Endodermal cell (in vitro differentiated cells): ENCODE data around the gene FGF12. TPM values are rescaled to one million over a fixed set of nuclear protein-coding genes. Genes with fewer than 3 reads are reported as not detected.

Experiments
- DNase-seq: peaks from one replicate; pipeline ENCODE4 v3.0.0-alpha.2; 2017
- H3K27ac ChIP-seq: 2 replicates; pipeline ENCODE4 v1.5.1; 2013; ENCODE audit warnings: mild to moderate bottlenecking, low read depth, low read length, moderate library complexity
- H3K27me3 ChIP-seq: 2 replicates; pipeline ENCODE4 v1.6.1; 2013; ENCODE audit warnings: mild to moderate bottlenecking, low read length, moderate library complexity; ENCODE audit not compliant: insufficient read depth, control insufficient read depth, poor library complexity, severe bottlenecking
- H3K36me3 ChIP-seq: 2 replicates; pipeline ENCODE4 v1.7.0; 2013; ENCODE audit warnings: mild to moderate bottlenecking, low read length, moderate library complexity; ENCODE audit not compliant: control insufficient read depth, insufficient read depth
- H3K4me1 ChIP-seq: one replicate; pipeline ENCODE4 v1.7.0; 2013; ENCODE audit warnings: low read length; ENCODE audit not compliant: control insufficient read depth, insufficient read depth
- H3K4me3 ChIP-seq: 2 replicates; pipeline ENCODE4 v1.5.1; 2013; ENCODE audit warnings: mild to moderate bottlenecking, low read length, moderate library complexity
- H3K9ac ChIP-seq: 2 replicates; pipeline ENCODE4 v1.6.1; 2013; ENCODE audit warnings: mild to moderate bottlenecking, low read length, moderate library complexity; ENCODE audit not compliant: poor library complexity, severe bottlenecking; ENCODE audit errors: extremely low read depth
- H3K9me3 ChIP-seq: 2 replicates; pipeline ENCODE4 v1.6.1; 2013; ENCODE audit warnings: mild to moderate bottlenecking, low read length, moderate library complexity; ENCODE audit not compliant: control insufficient read depth
- H3K27ac Mint-ChIP-seq: 2 replicates; pipeline ENCODE4 v1.8.0; 2020; ENCODE audit warnings: mixed read lengths
- H3K27me3 Mint-ChIP-seq: 2 replicates; pipeline ENCODE4 v1.8.0; 2021; ENCODE audit warnings: mild to moderate bottlenecking, mixed read lengths; ENCODE audit not compliant: insufficient read depth
- H3K36me3 Mint-ChIP-seq: 2 replicates; pipeline ENCODE4 v1.8.0; 2020; ENCODE audit warnings: low read depth, mixed read lengths
- H3K4me1 Mint-ChIP-seq: 2 replicates; pipeline ENCODE4 v1.8.0; 2020; ENCODE audit warnings: mixed read lengths
- H3K4me3 Mint-ChIP-seq: 2 replicates; pipeline ENCODE4 v1.8.0; 2020; ENCODE audit warnings: mild to moderate bottlenecking, moderate library complexity, mixed read lengths
- H3K9me3 Mint-ChIP-seq: 2 replicates; pipeline ENCODE4 v1.8.0; 2020; ENCODE audit warnings: mild to moderate bottlenecking, mixed read lengths
- WGBS, 2 experiments: methylation state at CpG; one replicate each; pipeline versions ENCODE4 v1.1.5 to v1.1.7; 2013; ENCODE audit warnings: missing lambda C conversion rate in 2 of 2, mixed read lengths in 1 of 2; ENCODE audit not compliant: insufficient coverage in 1 of 2, insufficient read length in 1 of 2; 5-methylcytosine and 5-hydroxymethylcytosine counted together
- total RNA-seq, 2 donors: library from RNA; stranded (reverse); fragmentation: NEBNext Ultra II Directional in 1 of 2; extraction: Animal tissue kit (Norgen Biotek cat#: 25700) in 1 of 2; gene quantifications; 2 replicates in 1 of 2; 3 replicates in 1 of 2; pipeline ENCODE4 v1.2.1, GENCODE V29; 2021
- TF ChIP-seq, protein P1 (sequence below): fragments of 200-600 bp; sonication (generic); conservative IDR thresholded peaks from 2 replicates; pipeline ENCODE4 v1.5.0; 2021; ENCODE audit warnings: antibody characterized with exemption, mild to moderate bottlenecking

FGF12 gene
- total RNA-seq, 2 donors from 2014 or later = 22.9 to 25.2 TPM

DNA sequence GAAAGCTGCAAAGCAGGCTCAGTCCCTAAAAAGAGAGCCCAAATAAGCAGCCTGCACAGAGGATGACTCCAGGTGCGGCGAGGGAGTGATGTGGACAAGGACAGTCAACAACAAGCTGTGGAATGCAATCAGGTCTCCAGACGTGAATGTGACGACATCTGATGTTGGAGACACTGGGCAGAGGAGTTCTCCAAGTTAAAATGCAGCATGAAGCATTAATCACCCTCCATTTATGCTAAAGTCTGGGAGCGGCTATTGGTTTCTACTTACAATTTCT is 316.7 kb downstream of the FGF12 start:
- TF ChIP-seq, protein P1, sequence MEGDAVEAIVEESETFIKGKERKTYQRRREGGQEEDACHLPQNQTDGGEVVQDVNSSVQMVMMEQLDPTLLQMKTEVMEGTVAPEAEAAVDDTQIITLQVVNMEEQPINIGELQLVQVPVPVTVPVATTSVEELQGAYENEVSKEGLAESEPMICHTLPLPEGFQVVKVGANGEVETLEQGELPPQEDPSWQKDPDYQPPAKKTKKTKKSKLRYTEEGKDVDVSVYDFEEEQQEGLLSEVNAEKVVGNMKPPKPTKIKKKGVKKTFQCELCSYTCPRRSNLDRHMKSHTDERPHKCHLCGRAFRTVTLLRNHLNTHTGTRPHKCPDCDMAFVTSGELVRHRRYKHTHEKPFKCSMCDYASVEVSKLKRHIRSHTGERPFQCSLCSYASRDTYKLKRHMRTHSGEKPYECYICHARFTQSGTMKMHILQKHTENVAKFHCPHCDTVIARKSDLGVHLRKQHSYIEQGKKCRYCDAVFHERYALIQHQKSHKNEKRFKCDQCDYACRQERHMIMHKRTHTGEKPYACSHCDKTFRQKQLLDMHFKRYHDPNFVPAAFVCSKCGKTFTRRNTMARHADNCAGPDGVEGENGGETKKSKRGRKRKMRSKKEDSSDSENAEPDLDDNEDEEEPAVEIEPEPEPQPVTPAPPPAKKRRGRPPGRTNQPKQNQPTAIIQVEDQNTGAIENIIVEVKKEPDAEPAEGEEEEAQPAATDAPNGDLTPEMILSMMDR = no peak
- WGBS, 2 experiments = 88 to 95% methylated on average over 4 to 5 of the region's 5 CpGs
- H3K4me1 Mint-ChIP-seq = peaks cover 44% of the 10 kb centered on the region
- peaks cover 42% of the 10 kb centered on the region for H3K27me3 Mint-ChIP-seq
- no peak overlapping the region for H3K27ac Mint-ChIP-seq
- H3K36me3 Mint-ChIP-seq = peaks cover 2% of the 10 kb centered on the region
- Histone ChIP-seq H3K4me1 (peaks cover 7% of the 10 kb centered on the region), H3K9ac (no peak overlapping the region), H3K36me3 (no peaks in the 10 kb centered on the region), H3K27ac (no peak overlapping the region), H3K27me3 (peaks cover 36% of the 10 kb centered on the region), H3K4me3 (peak overlapping the region; percentile 91), H3K9me3 (no peaks in the 10 kb centered on the region)
- DNase-seq = no peak
- H3K4me3 Mint-ChIP-seq = peak overlapping the region; percentile 84
- H3K9me3 Mint-ChIP-seq = no peaks in the 10 kb centered on the region

DNA sequence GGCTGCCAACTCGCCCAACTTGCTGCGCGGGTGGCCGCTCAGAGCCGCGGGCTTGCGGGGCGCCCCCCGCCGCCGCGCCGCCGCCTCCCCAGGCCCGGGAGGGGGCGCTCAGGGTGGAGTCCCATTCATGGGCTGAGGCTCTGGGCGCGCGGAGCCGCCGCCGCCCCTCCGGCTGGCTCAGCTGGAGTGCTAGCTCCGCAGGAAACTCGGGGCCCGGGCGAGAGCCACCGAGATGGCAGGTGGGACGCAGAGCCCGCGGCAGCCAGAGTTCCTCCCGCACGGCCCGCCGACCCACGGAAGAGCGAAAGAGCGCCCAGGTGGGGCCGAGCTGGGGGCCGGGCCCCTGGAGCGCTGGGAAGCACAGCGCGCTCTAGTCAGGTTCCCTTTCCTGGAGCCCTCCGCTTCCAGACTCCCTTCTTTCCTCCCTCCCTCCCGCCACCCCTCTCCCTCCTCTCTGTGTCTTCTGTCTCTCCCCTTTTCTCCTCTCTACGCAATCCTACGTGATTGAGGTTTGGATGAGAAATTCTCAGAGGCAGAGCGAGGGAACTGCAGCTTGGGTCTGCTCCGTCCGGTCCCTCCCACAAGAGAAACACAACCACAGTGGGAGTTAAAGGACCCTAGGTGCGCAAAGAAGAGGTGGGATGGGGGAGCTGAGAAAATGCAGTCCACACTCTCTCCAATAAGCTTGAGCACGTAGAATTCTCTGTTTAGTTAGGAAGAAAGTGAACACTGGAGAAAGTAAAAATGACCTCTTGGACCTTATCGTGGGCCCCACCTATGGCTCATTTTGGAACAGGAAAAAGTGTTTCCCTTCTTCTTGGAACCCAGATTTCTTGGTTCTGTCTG is 317.3 kb downstream of the FGF12 start:
- Mint-ChIP-seq H3K4me3 (peak overlapping the region; percentile 84), H3K9me3 (no peaks in the 10 kb centered on the region), H3K27ac (no peak overlapping the region), H3K36me3 (peaks cover 2% of the 10 kb centered on the region), H3K27me3 (peaks cover 42% of the 10 kb centered on the region), H3K4me1 (peaks cover 42% of the 10 kb centered on the region)
- no peaks in the 10 kb centered on the region for H3K36me3 ChIP-seq
- TF ChIP-seq, protein P1 = no peak
- H3K27me3 ChIP-seq = peaks cover 36% of the 10 kb centered on the region
- peak overlapping the region; percentile 45 for H3K9ac ChIP-seq
- peaks cover 8% of the 10 kb centered on the region for H3K4me1 ChIP-seq
- no peak overlapping the region for H3K27ac ChIP-seq
- peak overlapping the region; percentile 91 for H3K4me3 ChIP-seq
- DNase-seq = peak; percentile 81
- WGBS, 2 experiments = 4 to 41% methylated on average over 2 to 53 of the region's 53 CpGs
- no peaks in the 10 kb centered on the region for H3K9me3 ChIP-seq

DNA sequence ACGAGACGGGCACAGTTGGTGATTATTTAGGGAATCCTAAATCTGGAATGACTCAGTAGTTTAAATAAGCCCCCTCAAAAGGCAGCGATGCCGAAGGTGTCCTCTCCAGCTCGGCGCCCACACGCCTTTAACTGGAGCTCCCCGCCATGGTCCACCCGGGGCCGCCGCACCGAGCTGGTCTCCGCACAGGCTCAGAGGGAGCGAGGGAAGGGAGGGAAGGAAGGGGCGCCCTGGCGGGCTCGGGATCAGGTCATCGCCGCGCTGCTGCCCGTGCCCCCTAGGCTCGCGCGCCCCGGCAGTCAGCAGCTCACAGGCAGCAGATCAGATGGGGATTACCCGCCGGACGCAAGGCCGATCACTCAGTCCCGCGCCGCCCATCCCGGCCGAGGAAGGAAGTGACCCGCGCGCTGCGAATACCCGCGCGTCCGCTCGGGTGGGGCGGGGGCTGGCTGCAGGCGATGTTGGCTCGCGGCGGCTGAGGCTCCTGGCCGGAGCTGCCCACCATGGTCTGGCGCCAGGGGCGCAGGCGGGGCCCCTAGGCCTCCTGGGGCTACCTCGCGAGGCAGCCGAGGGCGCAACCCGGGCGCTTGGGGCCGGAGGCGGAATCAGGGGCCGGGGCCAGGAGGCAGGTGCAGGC is 318.0 kb downstream of the FGF12 start:
- no peak overlapping the region for H3K27ac ChIP-seq
- peaks cover 42% of the 10 kb centered on the region for H3K27me3 Mint-ChIP-seq
- no peaks in the 10 kb centered on the region for H3K9me3 ChIP-seq
- H3K4me1 ChIP-seq = peaks cover 10% of the 10 kb centered on the region
- WGBS, 2 experiments = 0% methylated on average over 8 to 61 of the region's 61 CpGs
- H3K4me1 Mint-ChIP-seq = peaks cover 43% of the 10 kb centered on the region
- H3K9me3 Mint-ChIP-seq = no peaks in the 10 kb centered on the region
- H3K27me3 ChIP-seq = peaks cover 36% of the 10 kb centered on the region
- H3K4me3 ChIP-seq = peak overlapping the region; percentile 91
- DNase-seq = peak; percentile 90
- peaks cover 2% of the 10 kb centered on the region for H3K36me3 Mint-ChIP-seq
- peak overlapping the region; percentile 81 for H3K27ac Mint-ChIP-seq
- H3K36me3 ChIP-seq = no peaks in the 10 kb centered on the region
- peak overlapping the region; percentile 45 for H3K9ac ChIP-seq
- H3K4me3 Mint-ChIP-seq = peak overlapping the region; percentile 84
- TF ChIP-seq, protein P1 = no peak
